A673 (cell line): ENCODE measurements around the gene CTIF. TPM values are rescaled to one million over a fixed set of nuclear protein-coding genes. Genes with fewer than 3 reads are reported as not detected.

ENCODE experiments used
- BruUV-seq: library from RNA; stranded (reverse); fragments of 400-500 nt; replicated peaks from 2 replicates; lab custom pipeline; 2021; lab: Mats Ljungman, UMichigan
- CTCF ChIA-PET: fragments of 300-600 bp; sonication (Branson Sonifier 250); formaldehyde crosslinking; loops from one replicate; lab custom pipeline; 2022; ENCODE audit warnings: antibody characterized with exemption; lab: Charles Lee
- POLR2A ChIA-PET: fragments of 300-600 bp; sonication (Branson Sonifier 250); formaldehyde crosslinking; loops from one replicate; lab custom pipeline; 2022; ENCODE audit warnings: antibody characterized with exemption; ENCODE audit not compliant: low non-redundant PET; lab: Charles Lee
- DNase-seq: peaks from one replicate; pipeline ENCODE4 v3.0.0-alpha.2; 2015; ENCODE audit warnings: low spot score
- H3K27ac ChIP-seq: fragments of 200-600 bp; sonication (generic); 2 replicates; pipeline ENCODE4 v1.5.1; 2016; ENCODE audit warnings: mixed run types, low read depth, mild to moderate bottlenecking, mixed read lengths, antibody characterized with exemption, low read length; ENCODE audit not compliant: poor library complexity, severe bottlenecking
- H3K27me3 ChIP-seq: fragments of 200-600 bp; sonication (generic); replicated peaks from 2 replicates; pipeline ENCODE4 v1.6.1; 2017; ENCODE audit warnings: mixed run types, low read depth, mild to moderate bottlenecking, mixed read lengths, antibody characterized with exemption, low read length; ENCODE audit not compliant: insufficient read depth, poor library complexity
- H3K36me3 ChIP-seq: fragments of 200-600 bp; sonication (generic); 2 replicates; pipeline ENCODE4 v1.6.1; 2016; ENCODE audit warnings: mixed run types, mild to moderate bottlenecking, mixed read lengths, antibody characterized with exemption, low read length; ENCODE audit not compliant: insufficient read depth, poor library complexity, severe bottlenecking
- H3K4me1 ChIP-seq: fragments of 200-600 bp; sonication (generic); 2 replicates; pipeline ENCODE4 v1.6.1; 2017; ENCODE audit warnings: mixed run types, mild to moderate bottlenecking, mixed read lengths, antibody characterized with exemption, low read length; ENCODE audit not compliant: insufficient read depth, poor library complexity, severe bottlenecking
- H3K4me3 ChIP-seq: fragments of 200-600 bp; sonication (generic); 2 replicates; pipeline ENCODE4 v1.5.1; 2016; ENCODE audit warnings: low read depth, mixed run types, mild to moderate bottlenecking, mixed read lengths, low read length; ENCODE audit not compliant: poor library complexity, severe bottlenecking
- H3K9me3 ChIP-seq: fragments of 200-600 bp; sonication (generic); 2 replicates; pipeline ENCODE4 v1.6.1; 2016; ENCODE audit warnings: mixed run types, low read depth, mild to moderate bottlenecking, mixed read lengths, antibody characterized with exemption, low read length; ENCODE audit not compliant: poor library complexity, severe bottlenecking
- EZH2 ChIP-seq: fragments of 200-600 bp; sonication (generic); IDR thresholded peaks from 2 replicates; pipeline ENCODE4 v1.6.1; 2017; ENCODE audit warnings: borderline replicate concordance, low read depth, mild to moderate bottlenecking, mixed read lengths, antibody characterized with exemption, low read length; ENCODE audit not compliant: poor library complexity, severe bottlenecking
- intact Hi-C: fragments of 100-400 bp; cut with micrococcal nuclease; formaldehyde crosslinking; loops from one replicate; pipeline ENCODE4 v1.10.0; 2022; ENCODE audit not compliant: unreplicated experiment
- total RNA-seq: library from RNA; stranded (reverse); gene quantifications from 2 replicates; pipeline ENCODE4 v1.2.3, GENCODE V29; 2021
- TF ChIP-seq, protein P1 (sequence below): fragments of 300-800, 200-600 bp; sonication (generic); conservative IDR thresholded peaks from 2 replicates; pipeline ENCODE4 v1.5.1; 2017; ENCODE audit warnings: low read depth, mild to moderate bottlenecking, antibody characterized with exemption, low read length, moderate library complexity, mixed read lengths

CTIF gene
- total RNA-seq, 1 experiment from 2014 or later, result 23.5 TPM

DNA sequence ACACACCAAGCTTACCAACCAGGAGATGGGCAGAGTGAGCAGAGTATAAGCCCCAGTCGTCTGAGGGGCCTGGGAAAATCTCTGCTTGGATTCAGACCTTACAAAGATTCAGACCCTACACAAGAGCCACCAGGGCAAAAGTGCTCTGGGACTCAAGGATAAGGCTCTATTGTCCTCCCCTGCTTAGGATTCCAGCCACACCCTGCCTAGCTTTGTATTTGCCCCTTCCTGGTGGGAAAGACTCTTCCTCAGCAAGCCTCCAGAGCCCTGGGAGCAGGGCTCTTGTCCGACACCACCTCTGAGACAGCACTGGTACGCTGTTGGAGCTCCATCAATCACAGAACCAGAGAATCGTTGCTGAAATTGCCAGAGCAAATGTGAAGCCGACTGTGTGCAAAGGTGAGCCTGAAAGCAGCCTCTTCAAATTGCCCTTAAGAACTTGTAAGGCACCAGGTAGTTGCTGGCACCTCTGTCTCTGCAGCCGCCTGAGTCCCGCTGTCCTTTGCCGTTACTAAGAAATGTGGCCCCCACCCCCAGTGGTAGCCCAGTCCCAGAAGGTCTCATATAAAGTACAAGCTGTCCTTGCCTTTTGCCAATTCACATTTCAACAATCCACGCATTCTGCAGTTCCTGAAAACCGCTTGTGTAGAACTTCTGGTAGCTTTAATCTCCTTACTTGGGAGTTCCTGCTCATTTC, 148.7 kb downstream of the CTIF start:
- BruUV-seq, result no TSS peak
- Histone ChIP-seq H3K4me1 (no peaks in the 10 kb centered on the region), H3K27me3 (no peaks in the 10 kb centered on the region), H3K4me3 (no peak overlapping the region), H3K27ac (no peak overlapping the region), H3K9me3 (no peaks in the 10 kb centered on the region), H3K36me3 (no peaks in the 10 kb centered on the region)
- TF ChIP-seq, protein P1, sequence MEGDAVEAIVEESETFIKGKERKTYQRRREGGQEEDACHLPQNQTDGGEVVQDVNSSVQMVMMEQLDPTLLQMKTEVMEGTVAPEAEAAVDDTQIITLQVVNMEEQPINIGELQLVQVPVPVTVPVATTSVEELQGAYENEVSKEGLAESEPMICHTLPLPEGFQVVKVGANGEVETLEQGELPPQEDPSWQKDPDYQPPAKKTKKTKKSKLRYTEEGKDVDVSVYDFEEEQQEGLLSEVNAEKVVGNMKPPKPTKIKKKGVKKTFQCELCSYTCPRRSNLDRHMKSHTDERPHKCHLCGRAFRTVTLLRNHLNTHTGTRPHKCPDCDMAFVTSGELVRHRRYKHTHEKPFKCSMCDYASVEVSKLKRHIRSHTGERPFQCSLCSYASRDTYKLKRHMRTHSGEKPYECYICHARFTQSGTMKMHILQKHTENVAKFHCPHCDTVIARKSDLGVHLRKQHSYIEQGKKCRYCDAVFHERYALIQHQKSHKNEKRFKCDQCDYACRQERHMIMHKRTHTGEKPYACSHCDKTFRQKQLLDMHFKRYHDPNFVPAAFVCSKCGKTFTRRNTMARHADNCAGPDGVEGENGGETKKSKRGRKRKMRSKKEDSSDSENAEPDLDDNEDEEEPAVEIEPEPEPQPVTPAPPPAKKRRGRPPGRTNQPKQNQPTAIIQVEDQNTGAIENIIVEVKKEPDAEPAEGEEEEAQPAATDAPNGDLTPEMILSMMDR, result no peak
- TF ChIP-seq EZH2, result no peak
- CTCF ChIA-PET, result no interaction called here
- no peak for DNase-seq
- POLR2A ChIA-PET, result no interaction called here
- intact Hi-C loops, result no loop called here

- ChIA-PET POLR2A (no interaction called here), CTCF (no interaction called here)
- H3K4me3 ChIP-seq, result no peak overlapping the region
- no peaks in the 10 kb centered on the region for H3K36me3 ChIP-seq
- H3K9me3 ChIP-seq, result no peaks in the 10 kb centered on the region
- no TSS peak for BruUV-seq
- no peak for TF ChIP-seq EZH2
- TF ChIP-seq, protein P1, result no peak
- intact Hi-C loops, result no loop called here
- DNase-seq, result no peak
- no peaks in the 10 kb centered on the region for H3K4me1 ChIP-seq
- no peaks in the 10 kb centered on the region for H3K27me3 ChIP-seq
- H3K27ac ChIP-seq, result no peak overlapping the region
Observed at GRCh38 chr18:48688961-48689360, 150.1 kb downstream of the CTIF start.

GRCh38 chr18:48689548-48689947, 150.7 kb downstream of the CTIF start:
- Histone ChIP-seq H3K27me3 (no peaks in the 10 kb centered on the region), H3K36me3 (no peaks in the 10 kb centered on the region), H3K9me3 (no peaks in the 10 kb centered on the region), H3K4me3 (no peak overlapping the region), H3K4me1 (no peaks in the 10 kb centered on the region), H3K27ac (no peak overlapping the region)
- intact Hi-C loops, result no loop called here
- CTCF ChIA-PET, result no interaction called here
- BruUV-seq, result no TSS peak
- TF ChIP-seq, protein P1, result no peak
- TF ChIP-seq EZH2, result no peak
- POLR2A ChIA-PET, result no interaction called here
- no peak for DNase-seq
